Activated T-cell treated with anti-CD3 and anti-CD28 coated beads, Interleukin-2, amount 50 U/mL, for 72 hours (primary cell): ENCODE results near the gene DISP1. TPM values are rescaled to one million over a fixed set of nuclear protein-coding genes. Genes with fewer than 3 reads are reported as not detected.
A peak's percentile ranks its signal among the peaks of the same experiment; 100 is the strongest.

Experiments used
- ATAC-seq, 2 donors: fragments of 150-1000 bp; cut with Tn5 transposase; replicated peaks in 1 of 2; 2 replicates each; pipeline ENCODE4 v1.10.0; 2021; ENCODE audit warnings: moderate library complexity in 2 of 2, mild to moderate bottlenecking in 1 of 2
- DNase-seq, 2 donors: peaks; one replicate each; pipeline ENCODE4 v3.0.0; 2021 to 2022; ENCODE audit warnings: mixed read lengths in 1 of 2
- H3K27ac Mint-ChIP-seq: one replicate; pipeline ENCODE4 v1.8.0; 2022; ENCODE audit warnings: mild to moderate bottlenecking, moderate library complexity, mixed read lengths
- H3K27me3 Mint-ChIP-seq: one replicate; pipeline ENCODE4 v1.8.0; 2022; ENCODE audit warnings: low read depth, mixed read lengths
- H3K36me3 Mint-ChIP-seq, 2 donors: one replicate each; pipeline ENCODE4 v1.8.0; 2022; ENCODE audit warnings: mixed read lengths in 2 of 2, mild to moderate bottlenecking in 1 of 2; ENCODE audit not compliant: insufficient read depth in 2 of 2
- H3K4me1 Mint-ChIP-seq: one replicate; pipeline ENCODE4 v1.8.0; 2022; ENCODE audit warnings: low read depth, mixed read lengths
- H3K4me3 Mint-ChIP-seq, 2 donors: one replicate each; pipeline ENCODE4 v1.8.0; 2022; ENCODE audit warnings: mild to moderate bottlenecking in 2 of 2, mixed read lengths in 2 of 2, moderate library complexity in 2 of 2
- H3K9me3 Mint-ChIP-seq, 2 donors: one replicate each; pipeline ENCODE4 v1.8.0; 2022; ENCODE audit warnings: mixed read lengths in 2 of 2
- total RNA-seq, 2 donors: library from RNA; stranded (reverse); gene quantifications; one replicate each; pipeline ENCODE4 v1.2.3, GENCODE V29; 2022

The DISP1 gene
- 1 to 10 TPM; 2.4 to 3.3 TPM for total RNA-seq

- H3K27me3 Mint-ChIP-seq, result no peaks in the 10 kb centered on the region
- H3K9me3 Mint-ChIP-seq, result peaks cover 2 to 3% of the 10 kb centered on the region in 2 donors
- peaks cover 26% of the 10 kb centered on the region for H3K4me1 Mint-ChIP-seq
- peak within 1 kb of the TSS; percentile 88 for H3K27ac Mint-ChIP-seq
- H3K36me3 Mint-ChIP-seq, result no peaks in the 10 kb centered on the region
- DNase-seq (peak; percentile 80 to 83), ATAC-seq (peak; percentile 91 to 94)
- peak within 1 kb of the TSS; percentile 86 to 88 for H3K4me3 Mint-ChIP-seq
Measured at GRCh38 chr1:222814536-222815439, at the start of gene DISP1. DISP1 (plus strand) TSS chr1:222815039; CDS start chr1:222942824, 127,785 bp downstream.

DNA sequence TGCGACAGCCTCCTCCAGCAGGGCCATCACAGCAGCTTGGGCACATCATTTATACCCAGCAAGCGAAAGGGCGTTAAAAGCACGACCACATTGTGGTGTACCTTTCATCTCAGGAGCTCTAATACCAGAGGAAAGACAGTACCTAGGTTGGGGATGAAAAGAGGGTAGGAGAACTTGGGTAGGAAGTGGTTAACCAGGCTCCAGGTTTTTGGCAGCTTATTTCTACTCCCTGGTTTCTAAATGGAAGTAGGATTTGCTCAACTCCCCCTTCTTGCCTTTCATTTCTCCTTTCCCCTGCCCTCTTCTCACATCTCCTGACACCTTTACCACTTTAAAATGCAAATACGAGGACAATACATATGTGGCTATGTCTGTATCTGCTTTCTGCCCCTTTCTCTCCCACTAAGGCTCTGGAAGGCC is 47.7 kb upstream of the DISP1 start:
- Mint-ChIP-seq H3K27ac (no peak overlapping the region), H3K9me3 (peaks cover 1 to 10% of the 10 kb centered on the region in 2 donors), H3K4me3 (no peak overlapping the region), H3K36me3 (peaks cover 11 to 18% of the 10 kb centered on the region in 2 donors), H3K27me3 (no peaks in the 10 kb centered on the region), H3K4me1 (peaks cover 10% of the 10 kb centered on the region)
- DNase-seq, result no peak
- ATAC-seq, result no peak

DNA sequence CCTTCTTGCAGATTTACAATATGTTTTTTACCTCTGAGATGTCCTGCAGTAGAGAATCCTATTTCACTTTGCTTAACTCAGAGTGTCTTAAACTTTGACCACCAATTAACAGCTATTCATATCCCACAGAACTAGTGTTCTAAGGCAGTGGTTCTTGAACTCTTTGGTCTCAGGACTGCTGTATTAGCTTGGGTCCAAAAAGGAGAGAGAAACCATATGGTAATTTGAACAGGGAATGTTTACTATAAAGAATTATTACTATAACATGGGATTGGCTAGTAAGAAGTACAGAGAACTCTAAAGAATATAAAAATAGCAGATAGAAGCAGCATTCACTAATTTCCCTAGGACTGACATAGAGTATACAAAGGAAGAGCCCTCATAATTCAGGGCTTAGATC is 46.2 kb upstream of the DISP1 start:
- Mint-ChIP-seq H3K9me3 (peaks cover 0 to 10% of the 10 kb centered on the region in 2 donors), H3K4me3 (no peak overlapping the region), H3K27me3 (no peaks in the 10 kb centered on the region), H3K4me1 (peaks cover 19% of the 10 kb centered on the region), H3K36me3 (peaks cover 11 to 18% of the 10 kb centered on the region in 2 donors), H3K27ac (no peak overlapping the region)
- ATAC-seq (no peak), DNase-seq (no peak)

GRCh38 chr1:222769181-222769580 is 45.7 kb upstream of the DISP1 start:
- Mint-ChIP-seq H3K4me3 (no peak overlapping the region), H3K27ac (no peak overlapping the region)

GRCh38 chr1:222769971-222770620 is 44.7 kb upstream of the DISP1 start:
- H3K4me3 Mint-ChIP-seq, result no peak overlapping the region
- H3K4me1 Mint-ChIP-seq, result peaks cover 19% of the 10 kb centered on the region
- no peak for DNase-seq
- no peaks in the 10 kb centered on the region for H3K27me3 Mint-ChIP-seq
- H3K36me3 Mint-ChIP-seq, result peaks cover 10 to 16% of the 10 kb centered on the region in 2 donors
- peaks cover 0 to 10% of the 10 kb centered on the region in 2 donors for H3K9me3 Mint-ChIP-seq
- ATAC-seq, result no peak
- H3K27ac Mint-ChIP-seq, result no peak overlapping the region

More at GRCh38 chr1:222769181-222769580, 45.7 kb upstream of the DISP1 start:
- Mint-ChIP-seq H3K9me3 (peaks cover 0 to 10% of the 10 kb centered on the region in 2 donors), H3K4me1 (peaks cover 19% of the 10 kb centered on the region), H3K27me3 (no peaks in the 10 kb centered on the region), H3K36me3 (peaks cover 11 to 18% of the 10 kb centered on the region in 2 donors)
- ATAC-seq, result no peak
- DNase-seq, result no peak

GRCh38 chr1:222772996-222773379 is 41.9 kb upstream of the DISP1 start:
- H3K27me3 Mint-ChIP-seq, result no peaks in the 10 kb centered on the region
- H3K36me3 Mint-ChIP-seq, result peaks cover 8 to 14% of the 10 kb centered on the region in 2 donors
- H3K4me3 Mint-ChIP-seq, result peak overlapping the region in 1 of 2 donors; percentile 18
- DNase-seq (peak; percentile 9 to 20), ATAC-seq (peak; percentile 68 to 70)
- peaks cover 0 to 5% of the 10 kb centered on the region in 2 donors for H3K9me3 Mint-ChIP-seq
- H3K4me1 Mint-ChIP-seq, result peaks cover 19% of the 10 kb centered on the region
- no peak overlapping the region for H3K27ac Mint-ChIP-seq

DNA sequence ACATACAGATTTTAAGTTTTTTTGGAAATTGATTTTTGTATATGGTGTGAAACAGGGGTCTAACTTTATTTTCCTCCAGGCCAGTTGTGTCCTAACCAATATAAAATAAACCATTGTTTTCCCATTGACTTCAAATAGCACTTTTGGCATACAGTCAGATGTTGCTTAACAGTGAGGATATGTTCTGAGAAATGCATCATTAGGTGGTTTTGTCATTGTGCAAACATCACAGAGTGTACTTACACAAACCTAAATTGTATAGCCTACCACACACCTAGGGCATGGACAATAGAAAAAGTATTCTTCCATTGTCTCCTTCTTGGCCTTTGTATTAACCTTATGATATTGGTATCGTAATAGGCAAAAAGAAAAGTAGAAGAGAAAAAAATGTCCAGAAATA is 37.4 kb upstream of the DISP1 start:
- Mint-ChIP-seq H3K36me3 (no peaks in the 10 kb centered on the region), H3K27me3 (no peaks in the 10 kb centered on the region), H3K4me3 (no peak overlapping the region), H3K4me1 (peaks cover 6% of the 10 kb centered on the region), H3K27ac (no peak overlapping the region), H3K9me3 (no peaks in the 10 kb centered on the region)
- ATAC-seq (no peak), DNase-seq (no peak)

- Mint-ChIP-seq H3K36me3 (no peaks in the 10 kb centered on the region), H3K27ac (no peak overlapping the region), H3K9me3 (no peaks in the 10 kb centered on the region), H3K27me3 (no peaks in the 10 kb centered on the region), H3K4me1 (peaks cover under 1% of the 10 kb centered on the region), H3K4me3 (no peak overlapping the region)
- no peak for ATAC-seq
- no peak for DNase-seq
Measured at GRCh38 chr1:222777977-222778376, 36.9 kb upstream of the DISP1 start.

GRCh38 chr1:222781251-222781650 is 33.6 kb upstream of the DISP1 start:
- peaks cover 17% of the 10 kb centered on the region for H3K27me3 Mint-ChIP-seq
- no peak overlapping the region for H3K4me3 Mint-ChIP-seq
- DNase-seq (no peak), ATAC-seq (no peak)
- H3K4me1 Mint-ChIP-seq, result no peaks in the 10 kb centered on the region
- H3K27ac Mint-ChIP-seq, result no peak overlapping the region
- no peaks in the 10 kb centered on the region for H3K9me3 Mint-ChIP-seq
- H3K36me3 Mint-ChIP-seq, result no peaks in the 10 kb centered on the region

GRCh38 chr1:222783051-222783450 is 31.8 kb upstream of the DISP1 start:
- H3K27me3 Mint-ChIP-seq, result peaks cover 17% of the 10 kb centered on the region
- no peak for DNase-seq

DNA sequence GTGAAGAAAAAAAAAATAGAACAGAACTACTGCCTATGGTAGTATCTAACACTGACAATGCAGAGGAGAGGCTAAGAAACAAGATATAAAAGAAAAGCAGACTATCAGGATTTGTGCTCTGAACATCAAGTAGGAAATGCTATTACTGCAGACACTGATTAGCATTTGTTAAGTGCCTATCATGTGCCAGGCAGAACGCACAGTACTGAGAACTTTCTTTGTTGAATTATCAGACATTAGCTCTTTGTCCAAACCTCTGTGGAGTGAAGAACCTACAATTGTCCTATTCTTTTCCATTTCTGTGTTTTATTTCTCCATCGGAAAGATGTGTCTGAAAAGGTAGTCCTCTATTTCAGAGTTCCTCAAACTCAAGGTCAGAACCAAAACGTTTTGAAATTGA is 30.5 kb upstream of the DISP1 start:
- Mint-ChIP-seq H3K4me1 (peaks cover 6% of the 10 kb centered on the region), H3K9me3 (no peaks in the 10 kb centered on the region), H3K27me3 (peaks cover 17% of the 10 kb centered on the region), H3K36me3 (no peaks in the 10 kb centered on the region), H3K4me3 (no peak overlapping the region), H3K27ac (no peak overlapping the region)
- ATAC-seq (no peak), DNase-seq (no peak)

More at GRCh38 chr1:222783051-222783450, 31.8 kb upstream of the DISP1 start:
- Mint-ChIP-seq H3K4me1 (no peaks in the 10 kb centered on the region), H3K4me3 (no peak overlapping the region), H3K36me3 (no peaks in the 10 kb centered on the region), H3K27ac (no peak overlapping the region), H3K9me3 (no peaks in the 10 kb centered on the region)
- no peak for ATAC-seq

DNA sequence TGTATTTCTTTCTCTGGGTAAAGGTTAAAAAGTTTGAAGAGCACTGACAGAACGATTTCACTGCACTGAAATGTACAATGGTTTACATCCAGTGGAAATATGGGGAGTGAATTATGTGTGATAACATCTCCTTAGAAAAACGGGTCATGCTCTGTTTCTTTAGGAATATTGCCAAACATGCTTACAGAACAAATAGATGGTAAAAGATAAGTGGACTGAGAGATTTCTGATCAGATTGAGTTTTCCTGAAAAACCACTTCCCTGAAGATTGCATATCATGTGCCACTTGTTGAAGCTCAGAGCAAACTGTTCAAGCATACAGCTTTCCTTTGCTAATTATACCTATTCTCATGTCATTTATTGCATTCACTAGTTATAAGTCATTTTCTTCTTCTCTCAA is 29.9 kb upstream of the DISP1 start:
- ATAC-seq, result no peak
- Mint-ChIP-seq H3K36me3 (peaks cover 2% of the 10 kb centered on the region in 2 donors), H3K27ac (no peak overlapping the region), H3K4me3 (no peak overlapping the region), H3K9me3 (peaks cover 0 to 3% of the 10 kb centered on the region in 2 donors), H3K4me1 (peaks cover 7% of the 10 kb centered on the region), H3K27me3 (peaks cover 17% of the 10 kb centered on the region)
- DNase-seq, result no peak

GRCh38 chr1:222785529-222785928 is 29.3 kb upstream of the DISP1 start:
- H3K27ac Mint-ChIP-seq, result no peak overlapping the region
- ATAC-seq, result no peak
- no peak for DNase-seq
- H3K4me3 Mint-ChIP-seq, result no peak overlapping the region
- peaks cover 14% of the 10 kb centered on the region for H3K4me1 Mint-ChIP-seq
- H3K36me3 Mint-ChIP-seq, result peaks cover 4% of the 10 kb centered on the region in 2 donors
- H3K9me3 Mint-ChIP-seq, result peaks cover 0 to 7% of the 10 kb centered on the region in 2 donors
- H3K27me3 Mint-ChIP-seq, result peaks cover 17% of the 10 kb centered on the region
